GM19240 (cell line): Measurements from ENCODE around the gene CYTH2.
A peak's percentile ranks its signal among the peaks of the same experiment; 100 is the strongest.

Experiments used
- DNase-seq: peaks from one replicate; pipeline ENCODE4 v3.0.0; 2011; ENCODE audit warnings: low spot score; ENCODE audit not compliant: insufficient read length

CYTH2 gene, protein sequence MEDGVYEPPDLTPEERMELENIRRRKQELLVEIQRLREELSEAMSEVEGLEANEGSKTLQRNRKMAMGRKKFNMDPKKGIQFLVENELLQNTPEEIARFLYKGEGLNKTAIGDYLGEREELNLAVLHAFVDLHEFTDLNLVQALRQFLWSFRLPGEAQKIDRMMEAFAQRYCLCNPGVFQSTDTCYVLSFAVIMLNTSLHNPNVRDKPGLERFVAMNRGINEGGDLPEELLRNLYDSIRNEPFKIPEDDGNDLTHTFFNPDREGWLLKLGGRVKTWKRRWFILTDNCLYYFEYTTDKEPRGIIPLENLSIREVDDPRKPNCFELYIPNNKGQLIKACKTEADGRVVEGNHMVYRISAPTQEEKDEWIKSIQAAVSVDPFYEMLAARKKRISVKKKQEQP

DNA sequence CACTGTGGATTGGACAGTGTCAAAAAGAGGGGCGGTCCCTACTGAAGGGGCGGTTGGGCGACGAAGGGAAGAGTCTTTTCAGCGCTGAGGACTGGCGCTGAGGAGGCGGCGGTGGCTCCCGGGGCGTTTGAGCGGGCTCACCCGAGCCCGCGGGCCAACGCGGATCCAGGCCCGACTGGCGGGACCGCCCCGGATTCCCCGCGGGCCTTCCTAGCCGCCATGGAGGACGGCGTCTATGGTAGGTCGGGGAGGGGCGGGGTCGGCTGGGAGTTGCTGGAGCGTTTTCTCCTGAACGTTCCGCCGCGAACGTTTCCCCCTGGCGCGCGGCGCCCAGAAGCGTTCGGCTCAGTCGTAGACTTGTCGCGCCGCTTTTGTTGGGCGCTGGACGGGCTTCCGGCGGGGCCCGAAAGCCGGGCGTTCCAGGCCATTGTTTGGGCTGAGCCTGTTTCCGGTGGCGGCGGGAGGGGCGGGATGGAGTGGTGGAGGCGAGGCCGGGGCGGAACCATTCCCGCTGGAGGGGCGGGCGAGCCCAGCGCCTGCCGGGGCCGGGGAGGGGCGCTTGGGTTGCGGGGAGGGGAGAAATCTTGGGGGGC is at the start of gene CYTH2:
CYTH2 (plus strand) TSS at position 81 of the 593 bp plus-strand sequence; CDS start at position 220, 139 bp downstream.
- no peak for DNase-seq

DNA sequence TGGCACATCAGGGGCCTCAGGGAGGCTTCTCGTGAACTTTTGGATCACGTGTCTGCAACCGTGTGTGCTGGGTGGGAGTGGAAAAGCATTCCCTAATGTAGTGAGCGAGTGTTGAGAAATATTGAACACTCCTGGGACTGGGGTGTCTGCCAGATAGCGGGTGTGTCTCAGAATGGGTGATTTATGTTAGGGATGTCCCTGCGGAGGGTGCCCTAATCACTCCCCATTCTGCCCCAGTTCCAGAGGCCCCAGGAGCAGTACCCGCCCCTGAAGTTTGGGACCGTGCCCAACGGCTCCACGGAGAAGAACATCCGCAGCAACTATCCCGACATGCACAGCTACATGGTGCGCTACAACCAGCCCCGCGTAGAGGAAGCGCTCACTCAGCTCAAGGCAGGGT is 47.6 kb upstream of the CYTH2 start:
- DNase-seq: no peak

DNA sequence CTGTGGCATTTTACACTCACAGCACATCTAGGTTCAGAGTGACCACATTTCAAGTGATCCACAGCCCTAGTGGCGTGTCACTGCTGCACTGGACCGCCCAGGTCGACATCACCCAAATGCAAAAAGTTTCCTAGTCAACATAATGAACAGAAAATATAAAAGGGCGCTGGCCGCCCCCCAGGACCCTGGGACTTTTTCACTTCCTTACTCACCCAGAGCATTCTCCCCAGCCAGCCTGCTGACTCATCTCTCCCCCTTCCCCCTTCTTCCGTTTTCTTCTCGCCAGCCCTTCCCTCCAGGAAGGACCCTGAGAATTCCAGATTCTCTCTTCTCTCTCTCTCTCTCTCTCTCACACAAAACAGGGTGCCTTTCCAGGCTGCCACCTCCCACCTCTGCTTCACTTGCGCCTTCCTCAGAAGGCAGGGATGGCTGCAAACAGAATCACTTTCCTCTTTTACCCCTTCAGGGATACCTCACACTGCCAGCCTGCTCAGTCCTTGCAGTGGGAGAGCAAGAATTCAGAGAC is 44.4 kb upstream of the CYTH2 start:
- no peak for DNase-seq

DNA sequence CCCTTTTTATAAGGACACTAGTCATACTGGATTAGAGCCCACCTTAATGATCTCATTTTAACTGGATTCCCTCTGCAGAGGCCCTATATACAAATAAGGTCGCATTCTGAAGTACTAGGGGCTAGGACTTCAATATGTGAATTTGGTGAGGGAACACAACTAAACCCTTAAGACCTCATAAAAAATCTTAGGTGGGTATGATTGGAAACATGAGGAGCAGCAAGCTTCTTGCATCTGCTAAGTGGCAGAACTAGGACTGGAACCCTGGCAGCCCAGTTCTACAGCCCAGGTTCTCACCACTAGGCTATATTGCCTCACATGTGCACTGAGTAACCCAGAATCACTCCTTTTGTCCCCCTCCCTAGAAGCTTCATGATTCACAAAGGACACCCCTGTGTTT is 40.5 kb upstream of the CYTH2 start:
- DNase-seq: no peak

DNA sequence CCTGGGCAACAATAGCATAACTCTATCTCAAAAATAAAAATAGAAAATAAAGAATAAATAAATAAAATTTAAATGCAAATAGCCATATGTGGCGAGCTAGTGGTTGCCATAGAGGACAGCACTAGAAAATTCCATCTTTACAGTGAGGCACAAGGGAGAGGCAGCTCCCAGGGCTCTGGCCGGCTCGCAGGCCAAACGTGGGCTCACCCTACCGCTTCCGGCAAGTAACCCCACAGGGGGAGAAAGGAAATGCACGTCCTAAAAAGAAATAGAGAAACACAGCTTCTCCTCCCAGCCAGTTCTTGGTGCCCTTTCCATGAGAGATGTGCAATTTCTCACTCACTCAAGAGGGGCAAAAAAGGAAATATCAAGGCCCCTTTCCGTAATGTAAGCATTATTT is 35.8 kb upstream of the CYTH2 start:
- no peak for DNase-seq

DNA sequence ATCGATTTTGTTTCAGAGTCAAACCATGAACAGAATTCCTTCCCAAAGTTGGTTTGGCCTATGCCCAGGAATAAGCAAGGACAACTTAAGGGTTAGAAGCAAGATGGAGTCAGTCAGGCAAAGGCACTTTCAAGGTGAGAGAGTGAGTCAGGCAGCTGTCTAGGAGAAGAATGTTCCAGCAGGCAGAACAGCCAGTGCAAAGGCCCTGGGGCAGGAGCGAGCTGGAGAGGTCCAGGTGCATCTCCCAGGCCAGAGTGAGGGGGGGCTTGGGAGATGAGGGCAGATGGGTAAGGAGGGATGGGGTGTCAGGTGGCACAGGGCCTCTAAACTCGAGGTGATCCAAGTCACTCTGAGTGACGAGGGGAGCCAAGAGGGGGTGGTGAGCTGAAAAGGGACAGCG is 32.6 kb upstream of the CYTH2 start:
- no peak for DNase-seq

DNA sequence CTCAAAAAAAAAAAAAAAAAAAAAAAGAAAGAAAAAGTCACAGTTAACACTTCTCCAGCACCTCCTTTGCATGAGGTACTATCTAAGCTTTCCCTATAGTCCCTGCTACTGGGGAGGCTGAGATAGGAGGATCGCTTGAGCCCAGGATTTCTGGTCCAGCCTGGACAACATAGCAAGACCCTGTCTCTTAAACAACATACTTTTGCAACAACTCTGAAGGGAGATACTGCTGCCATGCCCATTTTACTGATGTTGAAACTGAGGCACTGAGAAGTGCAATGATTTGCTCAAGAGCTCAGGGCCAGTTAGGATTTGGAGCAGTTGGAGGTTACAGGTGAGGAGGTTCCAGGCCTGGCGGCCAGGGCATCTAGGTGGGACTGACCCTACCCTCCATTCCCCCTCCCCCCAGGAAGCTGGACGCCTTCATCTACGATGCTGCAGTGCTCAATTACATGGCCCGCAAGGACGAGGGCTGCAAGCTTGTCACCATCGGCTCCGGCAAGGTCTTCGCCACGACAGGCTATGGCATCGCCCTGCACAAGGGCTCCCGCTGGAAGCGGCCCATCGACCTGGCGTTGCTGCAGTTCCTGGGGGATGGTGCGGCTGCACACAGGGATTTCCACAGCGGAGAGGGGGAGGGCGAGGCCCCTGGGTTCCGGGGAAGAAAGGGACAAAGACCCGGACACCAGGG is 27.7 kb upstream of the CYTH2 start:
- DNase-seq: no peak

DNA sequence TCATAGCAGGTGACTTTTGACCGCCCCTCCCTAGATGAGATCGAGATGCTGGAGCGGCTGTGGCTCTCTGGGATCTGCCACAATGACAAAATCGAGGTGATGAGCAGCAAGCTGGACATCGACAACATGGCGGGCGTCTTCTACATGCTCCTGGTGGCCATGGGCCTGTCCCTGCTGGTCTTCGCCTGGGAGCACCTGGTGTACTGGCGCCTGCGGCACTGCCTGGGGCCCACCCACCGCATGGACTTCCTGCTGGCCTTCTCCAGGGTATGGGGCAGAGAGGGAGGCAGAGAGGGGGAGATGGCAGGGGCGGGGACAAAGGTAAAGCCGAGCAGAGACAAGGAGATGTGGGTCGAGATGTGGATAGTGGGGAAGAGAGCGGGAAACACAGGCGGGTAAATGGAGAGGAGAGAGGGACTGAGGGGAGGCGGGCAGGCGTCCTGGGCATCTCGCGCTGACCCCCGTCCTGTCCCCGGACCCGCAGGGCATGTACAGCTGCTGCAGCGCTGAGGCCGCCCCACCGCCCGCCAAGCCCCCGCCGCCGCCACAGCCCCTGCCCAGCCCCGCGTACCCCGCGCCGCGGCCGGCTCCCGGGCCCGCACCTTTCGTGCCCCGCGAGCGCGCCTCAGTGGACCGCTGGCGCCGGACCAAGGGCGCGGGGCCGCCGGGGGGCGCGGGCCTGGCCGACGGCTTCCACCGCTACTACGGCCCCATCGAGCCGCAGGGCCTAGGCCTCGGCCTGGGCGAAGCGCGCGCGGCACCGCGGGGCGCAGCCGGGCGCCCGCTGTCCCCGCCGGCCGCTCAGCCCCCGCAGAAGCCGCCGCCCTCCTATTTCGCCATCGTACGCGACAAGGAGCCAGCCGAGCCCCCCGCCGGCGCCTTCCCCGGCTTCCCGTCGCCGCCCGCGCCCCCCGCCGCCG is 26.8 kb upstream of the CYTH2 start:
- no peak for DNase-seq

DNA sequence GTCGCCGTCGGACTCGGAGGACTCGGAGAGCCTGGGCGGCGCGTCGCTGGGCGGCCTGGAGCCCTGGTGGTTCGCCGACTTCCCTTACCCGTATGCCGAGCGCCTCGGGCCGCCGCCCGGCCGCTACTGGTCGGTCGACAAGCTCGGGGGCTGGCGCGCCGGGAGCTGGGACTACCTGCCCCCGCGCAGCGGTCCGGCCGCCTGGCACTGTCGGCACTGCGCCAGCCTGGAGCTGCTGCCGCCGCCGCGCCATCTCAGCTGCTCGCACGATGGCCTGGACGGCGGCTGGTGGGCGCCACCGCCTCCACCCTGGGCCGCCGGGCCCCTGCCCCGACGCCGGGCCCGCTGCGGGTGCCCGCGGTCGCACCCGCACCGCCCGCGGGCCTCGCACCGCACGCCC is 25.9 kb upstream of the CYTH2 start:
- no peak for DNase-seq

DNA sequence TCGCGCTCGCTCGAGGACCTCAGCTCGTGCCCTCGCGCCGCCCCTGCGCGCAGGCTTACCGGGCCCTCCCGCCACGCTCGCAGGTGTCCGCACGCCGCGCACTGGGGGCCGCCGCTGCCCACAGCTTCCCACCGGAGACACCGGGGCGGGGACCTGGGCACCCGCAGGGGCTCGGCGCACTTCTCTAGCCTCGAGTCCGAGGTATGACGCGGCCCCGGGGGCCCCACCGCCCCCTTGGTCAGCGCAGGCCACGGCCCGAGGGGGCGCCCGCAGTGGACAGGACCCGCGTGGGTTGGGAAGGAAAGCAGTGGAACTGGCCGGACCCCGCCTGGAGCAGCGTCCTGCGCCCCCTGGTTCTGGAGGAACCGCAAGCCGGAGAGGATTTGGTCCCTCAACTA is 25.4 kb upstream of the CYTH2 start:
- DNase-seq: no peak

DNA sequence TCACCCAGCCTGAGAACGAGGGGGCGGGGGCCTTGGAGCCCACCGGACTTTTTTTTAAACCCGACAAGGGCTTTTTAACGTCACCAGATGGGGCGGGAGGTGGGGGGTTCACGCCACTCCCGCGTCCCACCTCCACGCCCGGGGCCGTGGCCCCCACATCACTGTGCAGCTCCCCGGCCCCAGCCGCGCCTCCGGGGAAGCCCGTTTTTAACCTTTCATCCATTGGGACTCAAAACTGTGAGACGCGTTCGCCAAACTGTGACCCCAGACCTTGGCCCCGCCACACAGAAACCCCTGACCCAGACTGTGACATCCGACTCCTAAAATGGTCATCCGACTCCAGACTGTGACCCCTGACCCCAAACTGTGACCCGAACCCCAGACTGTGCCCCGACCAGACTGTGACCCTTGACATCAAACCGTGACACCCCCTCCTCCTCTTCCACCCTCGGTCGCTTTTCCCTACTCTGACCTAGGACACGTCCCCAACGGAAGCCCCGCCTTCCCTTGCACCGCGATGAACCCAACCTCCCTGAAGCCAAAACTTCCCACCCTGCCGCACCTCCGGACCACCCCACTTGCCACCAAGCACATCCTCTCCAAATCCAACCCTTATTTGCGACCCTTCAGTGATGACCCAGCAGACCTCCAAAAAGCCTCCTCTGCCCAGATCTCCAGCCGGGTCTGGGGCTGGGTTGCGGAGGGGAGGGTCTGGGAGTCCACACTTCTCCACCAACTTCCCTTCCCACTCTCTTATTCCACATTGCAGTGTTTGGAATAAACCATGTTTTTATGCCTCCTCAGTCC is 24.8 kb upstream of the CYTH2 start:
- DNase-seq: no peak

DNA sequence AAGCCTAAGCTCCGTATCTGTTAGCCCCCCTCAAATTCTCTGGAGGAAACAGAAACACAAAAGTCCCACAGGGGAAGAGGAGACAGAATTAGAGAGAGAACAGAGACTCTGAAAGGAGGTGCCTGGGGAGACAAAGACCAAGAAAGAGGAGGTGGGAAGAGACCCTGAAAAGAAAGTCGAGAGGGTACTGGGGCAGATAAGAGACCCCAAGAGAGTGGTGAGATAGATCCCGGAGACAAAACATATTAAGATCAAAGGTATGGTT is 24.3 kb upstream of the CYTH2 start:
- DNase-seq: no peak

DNA sequence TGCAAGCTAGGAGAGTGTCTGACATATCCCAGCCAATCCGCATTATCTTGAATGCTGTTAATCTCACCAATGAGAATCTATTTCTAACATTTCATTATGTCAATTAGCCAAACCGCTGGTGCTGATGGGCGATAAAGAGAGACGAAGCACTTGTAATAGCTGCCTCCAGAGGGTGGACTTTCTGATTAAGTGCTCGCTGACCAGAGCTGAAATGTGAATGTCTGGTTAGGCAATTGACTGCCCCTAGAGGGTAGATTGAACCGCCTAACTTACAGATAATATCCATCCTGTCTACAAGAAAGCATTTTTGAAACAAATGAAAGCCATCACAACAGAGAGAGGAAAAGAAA is 23.9 kb upstream of the CYTH2 start:
- DNase-seq: peak; percentile 66

DNA sequence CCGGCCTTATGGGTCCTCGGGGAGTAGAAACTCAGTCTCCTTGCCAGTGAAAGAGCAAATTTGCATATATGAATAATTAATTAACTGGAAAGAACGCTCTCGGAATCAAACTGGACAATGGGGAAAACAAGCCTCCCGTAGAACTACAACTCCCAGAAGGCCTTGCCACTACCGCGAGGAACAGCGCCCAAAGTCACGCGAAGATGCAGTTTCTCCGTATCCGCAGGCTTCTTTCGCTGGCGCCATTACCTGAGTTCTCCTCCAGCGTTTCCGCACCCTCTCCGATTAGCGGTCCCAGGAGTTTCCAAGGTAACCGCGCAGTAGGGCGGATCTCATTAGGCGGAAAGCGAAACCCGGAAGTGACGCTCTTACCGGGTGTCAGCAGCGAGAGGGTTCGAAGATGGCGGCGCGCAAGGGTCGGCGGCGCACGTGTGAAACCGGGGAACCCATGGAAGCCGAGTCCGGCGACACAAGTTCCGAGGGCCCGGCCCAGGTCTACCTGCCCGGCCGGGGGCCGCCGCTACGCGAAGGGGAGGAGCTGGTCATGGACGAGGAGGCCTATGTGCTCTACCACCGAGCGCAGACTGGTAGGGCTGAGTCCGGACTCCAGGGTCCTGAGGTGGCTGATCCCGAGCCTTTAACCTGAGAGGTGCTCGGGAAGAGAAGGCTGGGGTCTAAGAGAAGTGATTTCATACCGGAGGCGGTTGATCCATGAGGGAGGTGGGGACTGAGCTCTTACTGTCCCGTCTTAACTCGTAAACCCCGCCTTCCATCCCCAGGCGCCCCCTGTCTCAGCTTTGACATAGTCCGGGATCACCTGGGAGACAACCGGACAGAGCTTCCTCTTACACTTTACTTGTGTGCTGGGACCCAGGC is 23.3 kb upstream of the CYTH2 start, which contains the start of gene GRWD1:
GRWD1 (plus strand) TSS at position 378 of the 876 bp plus-strand sequence; CDS start at position 401, 23 bp downstream.
- DNase-seq: peak; percentile 100

DNA sequence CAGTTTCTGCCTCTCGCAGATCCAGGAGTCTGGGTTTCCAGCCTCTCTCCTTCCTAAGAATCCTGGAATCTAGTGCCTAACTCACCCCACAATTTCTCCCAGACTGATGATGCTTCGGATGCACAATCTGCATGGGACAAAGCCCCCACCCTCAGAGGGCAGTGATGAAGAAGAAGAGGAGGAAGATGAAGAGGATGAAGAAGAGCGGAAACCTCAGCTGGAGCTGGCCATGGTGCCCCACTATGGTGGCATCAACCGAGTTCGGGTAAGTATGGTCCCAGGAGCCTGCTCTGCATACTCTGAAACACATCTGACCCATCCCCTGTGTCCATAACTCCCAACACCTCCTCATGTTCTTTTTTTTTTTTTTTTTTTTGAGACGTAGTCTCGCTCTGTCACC is 22.6 kb upstream of the CYTH2 start:
- DNase-seq: no peak

DNA sequence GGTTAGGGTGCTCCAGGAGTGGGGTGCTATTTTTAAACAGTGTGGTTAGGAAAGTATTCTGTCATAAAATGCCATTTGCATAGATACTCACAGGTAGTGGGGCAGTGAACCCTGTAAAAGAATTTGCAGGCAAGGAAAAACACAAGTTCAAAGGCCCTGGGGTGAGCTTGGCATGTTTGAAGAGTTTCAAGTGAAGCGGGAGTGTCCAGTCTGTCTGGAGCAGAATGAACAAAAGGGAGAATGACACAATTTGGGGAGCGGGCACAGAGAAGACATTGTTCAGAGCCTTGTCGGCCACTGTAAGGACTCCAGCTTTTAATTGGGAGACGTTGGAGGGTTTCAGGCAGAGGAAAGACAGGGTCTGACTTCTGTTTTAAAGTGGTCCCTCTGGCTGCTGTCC is 20.6 kb upstream of the CYTH2 start:
- DNase-seq: no peak

DNA sequence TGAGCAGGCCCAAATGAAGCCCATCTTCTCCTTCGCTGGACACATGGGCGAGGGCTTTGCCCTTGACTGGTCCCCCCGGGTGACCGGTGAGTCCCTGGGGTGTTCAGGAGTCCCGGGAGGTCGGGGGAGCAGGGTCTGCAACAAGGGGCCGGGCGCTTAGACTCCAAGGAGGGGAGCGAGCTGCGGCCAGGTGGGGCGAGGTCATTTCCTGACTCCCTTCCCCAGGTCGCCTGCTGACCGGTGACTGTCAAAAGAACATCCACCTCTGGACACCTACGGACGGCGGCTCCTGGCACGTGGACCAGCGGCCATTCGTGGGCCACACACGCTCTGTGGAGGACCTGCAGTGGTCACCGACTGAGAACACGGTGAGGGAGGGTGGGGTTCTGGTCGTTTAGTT is 18.7 kb upstream of the CYTH2 start:
- no peak for DNase-seq

DNA sequence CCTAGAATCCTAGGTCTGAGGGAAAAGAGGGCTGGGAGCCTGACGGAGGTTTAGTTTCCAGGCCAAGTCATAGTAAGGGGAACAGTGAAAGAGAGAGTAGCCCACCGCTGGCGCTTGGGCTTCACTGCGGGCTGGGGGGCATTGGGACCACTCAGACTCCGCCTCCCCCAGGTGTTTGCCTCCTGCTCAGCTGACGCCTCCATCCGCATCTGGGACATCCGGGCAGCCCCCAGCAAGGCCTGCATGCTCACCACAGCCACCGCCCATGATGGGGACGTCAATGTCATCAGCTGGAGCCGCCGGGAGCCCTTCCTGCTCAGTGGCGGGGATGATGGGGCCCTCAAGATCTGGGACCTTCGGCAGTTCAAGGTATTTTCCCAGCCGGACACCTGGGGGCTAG is 18.3 kb upstream of the CYTH2 start:
- DNase-seq: no peak

DNA sequence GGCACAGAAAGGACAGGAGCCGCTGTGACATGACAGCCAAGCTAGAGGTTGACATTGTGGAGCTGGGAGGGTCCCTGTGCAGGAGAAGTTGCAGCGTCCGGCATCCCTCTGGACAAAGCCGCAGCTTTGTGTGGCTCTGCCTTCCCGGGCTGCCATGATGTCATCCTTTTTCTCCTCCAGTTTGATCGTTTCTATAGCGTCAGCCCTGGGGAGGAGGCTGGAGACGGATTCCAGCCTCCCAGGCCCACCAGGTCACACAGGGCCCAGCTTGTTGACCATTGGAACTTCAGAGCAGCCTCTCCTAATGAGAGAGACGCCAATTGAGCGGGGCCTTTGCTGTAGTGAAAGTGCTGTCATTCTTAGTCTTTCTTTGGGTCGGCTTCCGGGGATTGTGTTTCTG is 17.5 kb upstream of the CYTH2 start:
- no peak for DNase-seq
